ENCODE measurements around the gene WDR5B. TPM values are rescaled to one million over a fixed set of nuclear protein-coding genes. Genes with fewer than 3 reads are reported as not detected.

Gene WDR5B
- total RNA-seq, 1 experiment from 2014 or later = 3.4 TPM

DNA sequence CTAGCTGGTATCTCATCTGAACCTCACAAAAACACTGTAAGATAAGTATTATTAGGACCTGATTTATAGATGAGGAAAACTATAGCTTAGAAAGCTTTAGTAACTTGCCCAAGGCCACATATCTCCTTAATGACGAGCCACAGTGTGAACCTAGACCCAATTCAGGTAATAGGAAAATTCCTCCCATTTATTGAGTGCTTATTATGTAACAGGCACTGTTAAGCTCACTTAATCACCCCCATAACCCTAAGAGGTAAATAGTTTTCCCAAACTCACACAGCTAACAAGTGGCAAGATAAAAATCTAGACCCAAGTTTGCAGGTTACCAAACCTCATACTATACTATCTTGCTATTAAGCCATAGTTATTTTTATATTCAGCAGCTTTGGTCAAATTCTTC lies 7.9 kb downstream of the WDR5B start:
- TF ChIP-seq SRF (IDR thresholded peaks at IDR 0.05; ENCODE audit: low read depth) (no peak), EGR1 (IDR thresholded peaks at IDR 0.05; ENCODE audit: low read depth) (no peak), CBX3 (IDR thresholded peaks at IDR 0.05; ENCODE audit: low read depth) (no peak), JUND (IDR thresholded peaks at IDR 0.05) (no peak), YY1 (IDR thresholded peaks at IDR 0.05; ENCODE audit: extremely low read depth, insufficient replicate concordance, low read depth, low read length) (no peak), SP1 (IDR thresholded peaks at IDR 0.05; ENCODE audit: low read depth) (no peak), ELF1 (IDR thresholded peaks at IDR 0.05; ENCODE audit: borderline replicate concordance, low read depth) (no peak), ZNF274 (IDR thresholded peaks at IDR 0.05; ENCODE audit: low read depth, low read length) (no peak), RAD21 (IDR thresholded peaks at IDR 0.05; ENCODE audit: low read depth) (no peak), EZH2phosphoT487 (IDR thresholded peaks at IDR 0.05; ENCODE audit: borderline replicate concordance) (no peak), TCF7L2 (IDR thresholded peaks at IDR 0.05; ENCODE audit: borderline replicate concordance, extremely low read depth, insufficient read depth, insufficient read length) (no peak), CEBPB (IDR thresholded peaks at IDR 0.05; ENCODE audit: low read depth) (no peak)
- TF ChIP-seq, protein P1, sequence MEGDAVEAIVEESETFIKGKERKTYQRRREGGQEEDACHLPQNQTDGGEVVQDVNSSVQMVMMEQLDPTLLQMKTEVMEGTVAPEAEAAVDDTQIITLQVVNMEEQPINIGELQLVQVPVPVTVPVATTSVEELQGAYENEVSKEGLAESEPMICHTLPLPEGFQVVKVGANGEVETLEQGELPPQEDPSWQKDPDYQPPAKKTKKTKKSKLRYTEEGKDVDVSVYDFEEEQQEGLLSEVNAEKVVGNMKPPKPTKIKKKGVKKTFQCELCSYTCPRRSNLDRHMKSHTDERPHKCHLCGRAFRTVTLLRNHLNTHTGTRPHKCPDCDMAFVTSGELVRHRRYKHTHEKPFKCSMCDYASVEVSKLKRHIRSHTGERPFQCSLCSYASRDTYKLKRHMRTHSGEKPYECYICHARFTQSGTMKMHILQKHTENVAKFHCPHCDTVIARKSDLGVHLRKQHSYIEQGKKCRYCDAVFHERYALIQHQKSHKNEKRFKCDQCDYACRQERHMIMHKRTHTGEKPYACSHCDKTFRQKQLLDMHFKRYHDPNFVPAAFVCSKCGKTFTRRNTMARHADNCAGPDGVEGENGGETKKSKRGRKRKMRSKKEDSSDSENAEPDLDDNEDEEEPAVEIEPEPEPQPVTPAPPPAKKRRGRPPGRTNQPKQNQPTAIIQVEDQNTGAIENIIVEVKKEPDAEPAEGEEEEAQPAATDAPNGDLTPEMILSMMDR (IDR thresholded peaks at IDR 0.05 in 2 of 3, conservative IDR thresholded peaks at IDR 0.05 in 1 of 3; ENCODE audit: borderline replicate concordance in 1 of 3, insufficient read depth in 1 of 3, low read depth in 2 of 3, low read length in 2 of 3) = no peak
- TF ChIP-seq, protein P2, sequence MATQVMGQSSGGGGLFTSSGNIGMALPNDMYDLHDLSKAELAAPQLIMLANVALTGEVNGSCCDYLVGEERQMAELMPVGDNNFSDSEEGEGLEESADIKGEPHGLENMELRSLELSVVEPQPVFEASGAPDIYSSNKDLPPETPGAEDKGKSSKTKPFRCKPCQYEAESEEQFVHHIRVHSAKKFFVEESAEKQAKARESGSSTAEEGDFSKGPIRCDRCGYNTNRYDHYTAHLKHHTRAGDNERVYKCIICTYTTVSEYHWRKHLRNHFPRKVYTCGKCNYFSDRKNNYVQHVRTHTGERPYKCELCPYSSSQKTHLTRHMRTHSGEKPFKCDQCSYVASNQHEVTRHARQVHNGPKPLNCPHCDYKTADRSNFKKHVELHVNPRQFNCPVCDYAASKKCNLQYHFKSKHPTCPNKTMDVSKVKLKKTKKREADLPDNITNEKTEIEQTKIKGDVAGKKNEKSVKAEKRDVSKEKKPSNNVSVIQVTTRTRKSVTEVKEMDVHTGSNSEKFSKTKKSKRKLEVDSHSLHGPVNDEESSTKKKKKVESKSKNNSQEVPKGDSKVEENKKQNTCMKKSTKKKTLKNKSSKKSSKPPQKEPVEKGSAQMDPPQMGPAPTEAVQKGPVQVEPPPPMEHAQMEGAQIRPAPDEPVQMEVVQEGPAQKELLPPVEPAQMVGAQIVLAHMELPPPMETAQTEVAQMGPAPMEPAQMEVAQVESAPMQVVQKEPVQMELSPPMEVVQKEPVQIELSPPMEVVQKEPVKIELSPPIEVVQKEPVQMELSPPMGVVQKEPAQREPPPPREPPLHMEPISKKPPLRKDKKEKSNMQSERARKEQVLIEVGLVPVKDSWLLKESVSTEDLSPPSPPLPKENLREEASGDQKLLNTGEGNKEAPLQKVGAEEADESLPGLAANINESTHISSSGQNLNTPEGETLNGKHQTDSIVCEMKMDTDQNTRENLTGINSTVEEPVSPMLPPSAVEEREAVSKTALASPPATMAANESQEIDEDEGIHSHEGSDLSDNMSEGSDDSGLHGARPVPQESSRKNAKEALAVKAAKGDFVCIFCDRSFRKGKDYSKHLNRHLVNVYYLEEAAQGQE (IDR thresholded peaks at IDR 0.05; ENCODE audit: low read depth) = no peak
- TF ChIP-seq, protein P3, sequence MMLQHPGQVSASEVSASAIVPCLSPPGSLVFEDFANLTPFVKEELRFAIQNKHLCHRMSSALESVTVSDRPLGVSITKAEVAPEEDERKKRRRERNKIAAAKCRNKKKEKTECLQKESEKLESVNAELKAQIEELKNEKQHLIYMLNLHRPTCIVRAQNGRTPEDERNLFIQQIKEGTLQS (IDR thresholded peaks at IDR 0.05) = no peak
- TF ChIP-seq, protein P4, sequence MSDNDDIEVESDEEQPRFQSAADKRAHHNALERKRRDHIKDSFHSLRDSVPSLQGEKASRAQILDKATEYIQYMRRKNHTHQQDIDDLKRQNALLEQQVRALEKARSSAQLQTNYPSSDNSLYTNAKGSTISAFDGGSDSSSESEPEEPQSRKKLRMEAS (IDR thresholded peaks at IDR 0.05) = no peak
- TF ChIP-seq, protein P5, sequence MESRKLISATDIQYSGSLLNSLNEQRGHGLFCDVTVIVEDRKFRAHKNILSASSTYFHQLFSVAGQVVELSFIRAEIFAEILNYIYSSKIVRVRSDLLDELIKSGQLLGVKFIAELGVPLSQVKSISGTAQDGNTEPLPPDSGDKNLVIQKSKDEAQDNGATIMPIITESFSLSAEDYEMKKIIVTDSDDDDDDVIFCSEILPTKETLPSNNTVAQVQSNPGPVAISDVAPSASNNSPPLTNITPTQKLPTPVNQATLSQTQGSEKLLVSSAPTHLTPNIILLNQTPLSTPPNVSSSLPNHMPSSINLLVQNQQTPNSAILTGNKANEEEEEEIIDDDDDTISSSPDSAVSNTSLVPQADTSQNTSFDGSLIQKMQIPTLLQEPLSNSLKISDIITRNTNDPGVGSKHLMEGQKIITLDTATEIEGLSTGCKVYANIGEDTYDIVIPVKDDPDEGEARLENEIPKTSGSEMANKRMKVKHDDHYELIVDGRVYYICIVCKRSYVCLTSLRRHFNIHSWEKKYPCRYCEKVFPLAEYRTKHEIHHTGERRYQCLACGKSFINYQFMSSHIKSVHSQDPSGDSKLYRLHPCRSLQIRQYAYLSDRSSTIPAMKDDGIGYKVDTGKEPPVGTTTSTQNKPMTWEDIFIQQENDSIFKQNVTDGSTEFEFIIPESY (IDR thresholded peaks at IDR 0.05; ENCODE audit: extremely low read depth, insufficient replicate concordance, low read length) = no peak
- CTCF ChIA-PET = no interaction called here
- intact Hi-C loops (cut with micrococcal nuclease) = no loop called here
- no peaks in the 10 kb centered on the region for H3K9me2 ChIP-seq (ENCODE audit: insufficient read depth)
- RAD21 ChIA-PET (ENCODE audit: low non-redundant PET in 1 of 2, low total read pairs in 2 of 2, uncharacterized antibody in 2 of 2, unreplicated experiment in 2 of 2) = no interaction called here
- BruUV-seq (replicated peaks) = no TSS peak
- no peak for ATAC-seq
- no peak overlapping the region for H3K27ac ChIP-seq (ENCODE audit: low read depth, low read length)
- H3K27me3 ChIP-seq (ENCODE audit: insufficient read depth, low read length) = no peaks in the 10 kb centered on the region
- H3K79me2 ChIP-seq (ENCODE audit: insufficient read depth, low read length) = no peaks in the 10 kb centered on the region
- no peak overlapping the region for H3K4me3 ChIP-seq (replicated peaks in 1 of 2; ENCODE audit: low read depth in 1 of 2, low read length in 2 of 2)
- no peaks in the 10 kb centered on the region for H4K20me1 ChIP-seq (ENCODE audit: insufficient read depth)
- DNase-seq (ENCODE audit: low read depth, low spot score) = no peak
- POLR2A ChIA-PET = interaction anchor here (1.2 kb wide), 1 partner anchor 24 kb away, joined by 5 read pairs; the partner anchor contains the start of gene FAM162A
- no peak overlapping the region for H3K4me2 ChIP-seq (ENCODE audit: low read length)
- H3K9ac ChIP-seq (ENCODE audit: low read length) = no peak overlapping the region
- no peaks in the 10 kb centered on the region for H3K9me3 ChIP-seq (ENCODE audit: control insufficient read depth in 1 of 2, insufficient read depth in 1 of 2, low read depth in 1 of 2, low read length in 2 of 2)
- no peak overlapping the region for H2AFZ ChIP-seq (ENCODE audit: low read depth, low read length, poor library complexity, severe bottlenecking)
- H3K4me1 ChIP-seq (ENCODE audit: control insufficient read depth in 1 of 2, insufficient read depth in 2 of 2, low read length in 2 of 2) = no peaks in the 10 kb centered on the region
- peaks cover 31 to 42% of the 10 kb centered on the region in 2 experiments for H3K36me3 ChIP-seq (ENCODE audit: control insufficient read depth in 1 of 2, insufficient read depth in 2 of 2, low read length in 2 of 2)
